Vagina (tissue), 2 donors: ENCODE results near the gene XKR7. TPM values are rescaled to one million over a fixed set of nuclear protein-coding genes. Genes with fewer than 3 reads are reported as not detected.

ENCODE experiments used
- DNase-seq, 2 donors: peaks; one replicate each; pipeline ENCODE4 v3.0.0-alpha.2; 2017; ENCODE audit errors: extremely low spot score in 2 of 2
- H3K27ac ChIP-seq: fragments of 200-600 bp; sonication (generic); one replicate; pipeline ENCODE4 v1.5.1; 2019
- H3K27me3 ChIP-seq: fragments of 200-600 bp; sonication (generic); one replicate; pipeline ENCODE4 v1.5.1; 2019
- H3K36me3 ChIP-seq, 2 donors: fragments of 200-600 bp; sonication (generic); one replicate each; pipeline ENCODE4 v1.5.1; 2017 to 2019
- H3K4me1 ChIP-seq: fragments of 200-600 bp; sonication (generic); one replicate; pipeline ENCODE4 v1.5.1; 2019
- H3K4me3 ChIP-seq, 2 donors: fragments of 200-600 bp; sonication (generic); 1 replicate in 1 of 2; 2 replicates in 1 of 2; pipeline ENCODE4 v1.5.1; 2016 to 2019
- H3K9me3 ChIP-seq: fragments of 200-600 bp; sonication (generic); one replicate; pipeline ENCODE4 v1.5.1; 2019
- POLR2A ChIP-seq, 2 donors: fragments of 450-650 bp; IDR thresholded peaks; one replicate each; pipeline ENCODE4 v1.6.1; 2017; ENCODE audit warnings: antibody characterized with exemption in 2 of 2, mild to moderate bottlenecking in 2 of 2, moderate library complexity in 2 of 2
- POLR2AphosphoS5 ChIP-seq, 2 donors: sonication (generic); formaldehyde crosslinking; IDR thresholded peaks; one replicate each; pipeline ENCODE4 v1.9.0; 2017; ENCODE audit warnings: antibody characterized with exemption in 2 of 2, mild to moderate bottlenecking in 2 of 2, low read depth in 1 of 2; ENCODE audit not compliant: insufficient read depth in 1 of 2
- intact Hi-C: fragments of 100-400 bp; cut with DNase I; formaldehyde crosslinking; loops from one replicate; pipeline ENCODE4 v1.15.1; 2023
- total RNA-seq: library from RNA; depleted of rRNA; stranded (reverse); fragments of >200 nt; gene quantifications from one replicate; pipeline ENCODE4 v1.2.3, GENCODE V29; 2016
- TF ChIP-seq, protein P1 (sequence below), 3 experiments: fragments of 450-650 bp in 2 of 3; fragments of 200-600 bp in 1 of 3; sonication (generic) in 1 of 3; IDR thresholded peaks; one replicate each; pipeline ENCODE4 v1.5.1; 2017 to 2019; ENCODE audit warnings: antibody characterized with exemption in 3 of 3, mild to moderate bottlenecking in 2 of 3, moderate library complexity in 2 of 3

The XKR7 gene
- total RNA-seq, 1 donor from 2014 or later, result not detected

DNA sequence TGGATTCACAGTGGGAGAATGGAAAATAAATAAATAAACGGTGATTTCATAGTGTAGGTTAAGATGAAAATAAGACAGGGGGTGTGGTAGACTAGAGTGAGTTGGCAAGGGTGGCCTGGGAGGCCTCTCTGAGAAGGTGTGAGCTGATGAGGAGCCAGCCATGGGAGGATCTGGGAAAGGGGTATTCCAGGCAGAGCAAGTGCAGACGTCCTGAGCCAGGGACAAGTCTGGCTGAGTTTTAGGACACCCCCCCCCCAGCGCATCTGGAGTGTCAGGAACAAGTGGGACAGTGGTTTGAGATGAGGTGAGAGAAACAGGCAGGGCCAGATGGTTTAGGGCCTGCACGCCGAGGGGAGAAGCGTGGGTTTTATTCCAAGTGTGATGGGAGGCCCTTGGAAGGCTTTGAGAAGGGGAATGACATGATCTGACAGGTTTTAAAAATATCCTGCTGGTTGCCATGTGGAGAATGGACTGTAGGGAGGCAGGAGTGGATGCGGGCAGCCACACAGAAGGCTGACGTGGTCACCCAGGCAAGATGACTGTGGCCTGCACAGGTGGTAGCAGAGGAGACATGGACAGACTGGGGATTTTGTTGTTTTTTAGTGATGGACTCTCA is 21.2 kb downstream of the XKR7 start:
- intact Hi-C loops, result no loop called here
- no peaks in the 10 kb centered on the region for H3K4me1 ChIP-seq

DNA sequence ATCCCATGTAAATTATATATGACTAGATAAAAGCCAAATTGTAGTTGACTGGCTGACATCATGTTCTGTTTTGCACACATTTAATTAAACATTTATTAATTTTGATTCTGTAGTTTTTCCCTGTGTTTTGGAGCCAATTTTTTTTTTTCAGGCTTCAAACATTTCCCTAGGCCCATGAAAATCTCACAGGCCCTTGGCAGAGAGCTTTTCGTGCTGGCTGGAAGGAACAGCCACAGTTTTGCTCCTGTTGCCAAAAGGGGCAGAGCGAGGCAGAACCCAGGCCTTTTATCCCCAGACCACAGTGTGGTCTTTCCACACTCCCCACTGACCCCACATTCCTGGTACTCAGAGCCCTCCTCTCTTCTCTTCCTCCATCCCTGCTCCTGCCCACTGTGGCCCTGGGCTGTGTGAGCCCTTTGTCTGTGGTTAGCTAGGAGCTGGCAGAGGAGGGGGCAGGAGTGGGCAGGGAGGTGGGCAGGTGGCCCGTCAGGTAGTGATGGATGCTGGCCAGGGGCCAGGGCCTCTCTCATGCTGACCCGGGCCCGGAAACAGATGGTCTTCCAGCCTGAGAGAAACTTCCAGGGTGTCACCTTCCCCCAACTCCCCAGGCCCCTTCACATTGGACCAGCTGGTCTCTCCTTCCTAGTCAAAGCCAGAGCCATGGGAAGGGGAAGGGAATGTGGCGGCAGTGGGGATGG is 22.8 kb downstream of the XKR7 start:
- DNase-seq, result no peak
- no peak overlapping the region for H3K27ac ChIP-seq
- H3K4me3 ChIP-seq, result no peak overlapping the region
- no peaks in the 10 kb centered on the region for H3K4me1 ChIP-seq
- no peaks in the 10 kb centered on the region for H3K9me3 ChIP-seq
- intact Hi-C loops, result no loop called here
- H3K36me3 ChIP-seq, result no peaks in the 10 kb centered on the region
- H3K27me3 ChIP-seq, result no peaks in the 10 kb centered on the region
- TF ChIP-seq POLR2AphosphoS5 (IDR thresholded peaks at IDR 0.05; ENCODE audit: insufficient read depth in 1 of 2, low read depth in 1 of 2) (no peak), POLR2A (IDR thresholded peaks at IDR 0.05) (no peak)
- TF ChIP-seq, protein P1, sequence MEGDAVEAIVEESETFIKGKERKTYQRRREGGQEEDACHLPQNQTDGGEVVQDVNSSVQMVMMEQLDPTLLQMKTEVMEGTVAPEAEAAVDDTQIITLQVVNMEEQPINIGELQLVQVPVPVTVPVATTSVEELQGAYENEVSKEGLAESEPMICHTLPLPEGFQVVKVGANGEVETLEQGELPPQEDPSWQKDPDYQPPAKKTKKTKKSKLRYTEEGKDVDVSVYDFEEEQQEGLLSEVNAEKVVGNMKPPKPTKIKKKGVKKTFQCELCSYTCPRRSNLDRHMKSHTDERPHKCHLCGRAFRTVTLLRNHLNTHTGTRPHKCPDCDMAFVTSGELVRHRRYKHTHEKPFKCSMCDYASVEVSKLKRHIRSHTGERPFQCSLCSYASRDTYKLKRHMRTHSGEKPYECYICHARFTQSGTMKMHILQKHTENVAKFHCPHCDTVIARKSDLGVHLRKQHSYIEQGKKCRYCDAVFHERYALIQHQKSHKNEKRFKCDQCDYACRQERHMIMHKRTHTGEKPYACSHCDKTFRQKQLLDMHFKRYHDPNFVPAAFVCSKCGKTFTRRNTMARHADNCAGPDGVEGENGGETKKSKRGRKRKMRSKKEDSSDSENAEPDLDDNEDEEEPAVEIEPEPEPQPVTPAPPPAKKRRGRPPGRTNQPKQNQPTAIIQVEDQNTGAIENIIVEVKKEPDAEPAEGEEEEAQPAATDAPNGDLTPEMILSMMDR (IDR thresholded peaks at IDR 0.05), result no peak

More for the DNA sequence above, 21.2 kb downstream of the XKR7 start:
- H3K36me3 ChIP-seq, result no peaks in the 10 kb centered on the region
- TF ChIP-seq, protein P1 (IDR thresholded peaks at IDR 0.05), result no peak
- TF ChIP-seq POLR2A (IDR thresholded peaks at IDR 0.05) (no peak), POLR2AphosphoS5 (IDR thresholded peaks at IDR 0.05; ENCODE audit: insufficient read depth in 1 of 2, low read depth in 1 of 2) (no peak)
- no peak overlapping the region for H3K4me3 ChIP-seq
- no peaks in the 10 kb centered on the region for H3K27me3 ChIP-seq
- no peak overlapping the region for H3K27ac ChIP-seq
- H3K9me3 ChIP-seq, result no peaks in the 10 kb centered on the region
- no peak for DNase-seq

DNA sequence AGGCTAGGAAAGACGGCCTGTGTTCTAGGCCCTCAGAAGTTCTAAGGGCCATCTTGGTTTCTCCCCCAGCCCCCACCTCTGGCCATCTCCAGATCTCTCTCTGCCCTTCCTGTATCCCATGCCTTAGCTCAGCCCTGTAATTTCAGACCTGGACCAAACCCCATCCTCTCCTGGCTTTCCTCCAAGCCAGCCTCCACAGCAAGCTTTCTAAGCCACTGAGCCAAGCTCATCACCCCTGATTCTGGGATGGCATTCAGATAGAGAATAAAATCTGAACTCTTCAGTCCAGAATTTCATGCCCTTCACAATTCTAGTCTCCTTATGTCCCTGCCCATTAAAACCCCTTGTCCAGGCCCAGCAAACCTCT is 23.4 kb downstream of the XKR7 start:
- intact Hi-C loops, result no loop called here
- Histone ChIP-seq H3K4me3 (no peak overlapping the region), H3K27ac (no peak overlapping the region), H3K36me3 (no peaks in the 10 kb centered on the region), H3K9me3 (no peaks in the 10 kb centered on the region), H3K27me3 (no peaks in the 10 kb centered on the region), H3K4me1 (no peaks in the 10 kb centered on the region)
- TF ChIP-seq POLR2A (IDR thresholded peaks at IDR 0.05), result no peak
- TF ChIP-seq, protein P1 (IDR thresholded peaks at IDR 0.05), result no peak
- no peak for TF ChIP-seq POLR2AphosphoS5 (IDR thresholded peaks at IDR 0.05; ENCODE audit: insufficient read depth in 1 of 2, low read depth in 1 of 2)
- DNase-seq, result no peak

DNA sequence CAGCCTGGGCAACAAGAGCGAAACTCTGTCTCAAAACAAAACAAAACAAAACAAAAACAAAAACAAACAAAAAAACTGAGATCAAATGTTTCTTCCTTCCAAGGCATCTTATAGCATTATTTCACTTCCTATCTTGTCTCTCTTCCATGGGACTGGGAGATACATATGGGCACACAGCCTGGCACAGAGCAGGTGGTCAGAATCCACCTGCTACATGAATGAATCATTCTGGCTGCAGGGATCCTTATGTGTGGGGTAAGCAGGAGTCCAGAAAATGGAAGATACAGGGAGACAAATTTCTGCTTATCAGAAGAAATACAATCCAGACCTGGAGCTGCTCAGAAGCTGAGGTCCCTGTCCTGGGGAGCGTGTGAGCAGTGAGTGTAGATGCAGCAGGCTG is 24.1 kb downstream of the XKR7 start:
- Histone ChIP-seq H3K4me1 (no peaks in the 10 kb centered on the region), H3K27me3 (no peaks in the 10 kb centered on the region), H3K4me3 (no peak overlapping the region), H3K36me3 (no peaks in the 10 kb centered on the region), H3K9me3 (no peaks in the 10 kb centered on the region), H3K27ac (no peak overlapping the region)
- no peak for DNase-seq
- TF ChIP-seq, protein P1 (IDR thresholded peaks at IDR 0.05), result no peak
- TF ChIP-seq POLR2A (IDR thresholded peaks at IDR 0.05), result no peak
- no peak for TF ChIP-seq POLR2AphosphoS5 (IDR thresholded peaks at IDR 0.05; ENCODE audit: insufficient read depth in 1 of 2, low read depth in 1 of 2)
- intact Hi-C loops, result no loop called here

DNA sequence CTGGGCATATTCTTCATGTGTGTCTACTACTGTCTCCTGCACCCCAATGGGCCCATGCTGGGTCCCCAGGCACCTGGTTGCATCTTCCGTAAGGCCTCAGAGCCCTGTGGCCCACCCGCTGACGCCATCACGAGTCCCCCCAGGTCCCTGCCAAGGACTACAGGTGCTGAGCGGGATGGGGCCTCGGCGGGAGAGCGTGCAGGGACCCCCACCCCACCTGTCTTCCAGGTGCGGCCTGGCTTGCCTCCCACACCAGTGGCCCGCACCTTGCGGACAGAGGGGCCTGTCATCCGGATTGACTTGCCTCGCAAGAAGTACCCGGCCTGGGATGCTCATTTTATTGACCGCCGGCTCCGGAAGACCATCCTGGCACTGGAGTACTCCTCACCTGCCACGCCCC is 29.0 kb downstream of the XKR7 start:
- no peak for DNase-seq
- Histone ChIP-seq H3K27ac (no peak overlapping the region), H3K9me3 (no peaks in the 10 kb centered on the region), H3K4me1 (no peaks in the 10 kb centered on the region), H3K4me3 (no peak overlapping the region), H3K27me3 (no peaks in the 10 kb centered on the region), H3K36me3 (no peaks in the 10 kb centered on the region)
- TF ChIP-seq, protein P1 (IDR thresholded peaks at IDR 0.05), result no peak
- TF ChIP-seq POLR2AphosphoS5 (IDR thresholded peaks at IDR 0.05; ENCODE audit: insufficient read depth in 1 of 2, low read depth in 1 of 2), result no peak
- TF ChIP-seq POLR2A (IDR thresholded peaks at IDR 0.05), result no peak
- intact Hi-C loops, result no loop called here
